ENCODE measurements around the gene MRPS16.
"Not testable (repeated sequence)": the region's sequence is repeated elsewhere in the genome, so short reads cannot be mapped to it uniquely, and the experiment has no call there.

MRPS16 gene

DNA sequence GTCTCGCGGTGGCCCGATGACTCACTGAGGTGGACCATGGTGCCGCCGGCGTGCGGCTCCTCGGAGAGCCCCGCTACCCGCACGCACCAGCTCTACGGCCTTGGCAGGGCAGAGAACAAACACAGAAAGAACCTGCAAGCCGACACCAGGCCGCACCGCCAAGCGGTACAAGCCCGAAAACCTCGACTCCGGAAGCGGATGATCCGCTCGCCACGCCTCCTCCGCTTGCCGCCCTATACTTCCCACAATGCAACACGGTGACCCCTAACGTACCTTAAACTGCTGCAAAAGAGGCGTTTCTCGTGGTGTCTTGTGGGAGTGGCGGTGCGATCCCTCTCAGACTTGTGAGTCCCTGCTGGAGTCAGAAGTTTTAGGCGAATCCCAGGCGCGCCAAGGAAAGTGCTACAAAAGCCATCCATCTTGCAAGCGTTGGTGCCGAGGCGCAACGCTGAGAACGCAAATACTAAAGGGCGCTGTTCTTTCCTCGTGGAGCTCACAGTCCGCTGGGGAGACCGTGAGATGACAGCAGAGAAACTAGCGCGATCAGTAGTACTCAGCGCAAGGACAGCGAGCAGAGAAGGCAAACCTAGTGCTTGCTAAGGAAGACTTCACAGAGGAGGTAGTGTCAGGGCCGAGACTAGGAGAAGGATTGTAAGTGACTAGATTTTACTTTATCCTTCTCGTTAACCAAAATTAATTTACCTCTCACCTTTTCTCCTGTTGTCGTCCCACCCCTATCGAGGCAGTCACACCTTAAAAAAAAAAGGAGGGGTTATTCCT, at the start of gene MRPS16:
TSS of gene MRPS16 (minus strand) at position 200 of the 780 bp plus-strand sequence. CDS start at position 38, 162 bp downstream.
- DNase-seq (ENCODE audit: low read depth) = peak; percentile 92

DNA sequence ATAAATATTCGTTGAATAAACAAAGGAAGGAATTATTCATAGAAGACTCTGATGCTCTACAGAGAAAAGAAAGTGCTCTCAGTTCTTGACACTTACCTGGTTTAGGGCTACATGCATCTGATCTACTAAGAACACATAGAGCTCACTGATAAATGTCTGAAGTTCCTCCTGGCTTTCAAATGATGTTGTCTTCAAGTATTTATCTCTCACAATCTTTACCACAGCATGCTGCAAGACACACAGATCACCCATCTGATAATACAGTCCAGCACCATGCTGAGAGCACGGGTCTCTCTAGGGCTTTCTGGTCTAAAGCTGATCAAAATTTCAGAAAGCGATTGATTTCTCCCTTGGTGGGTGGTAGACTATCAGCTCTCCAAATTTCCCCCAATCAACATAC, 44.5 kb upstream of the MRPS16 start:
- no peak for DNase-seq (ENCODE audit: low read depth)

DNA sequence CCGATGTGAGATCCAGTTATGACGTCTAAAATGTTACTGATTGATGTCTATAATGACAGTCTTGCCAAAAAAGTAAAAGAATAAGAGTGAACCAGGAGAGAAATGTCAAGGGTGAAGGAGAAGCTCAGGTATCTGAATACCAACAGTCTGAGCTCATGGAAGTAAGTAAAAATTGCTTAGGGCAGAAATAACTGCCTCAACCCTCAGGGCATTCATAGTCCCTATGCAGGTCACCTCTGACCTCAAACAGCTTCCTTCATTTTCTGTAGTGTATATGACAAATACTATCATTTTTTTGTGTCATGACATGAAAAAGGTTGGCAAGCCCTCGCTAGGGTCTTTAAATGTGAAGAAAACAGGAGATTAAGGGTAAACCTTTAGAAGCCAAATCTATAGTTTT, 41.0 kb upstream of the MRPS16 start:
- no peak for DNase-seq (ENCODE audit: low read depth)

DNA sequence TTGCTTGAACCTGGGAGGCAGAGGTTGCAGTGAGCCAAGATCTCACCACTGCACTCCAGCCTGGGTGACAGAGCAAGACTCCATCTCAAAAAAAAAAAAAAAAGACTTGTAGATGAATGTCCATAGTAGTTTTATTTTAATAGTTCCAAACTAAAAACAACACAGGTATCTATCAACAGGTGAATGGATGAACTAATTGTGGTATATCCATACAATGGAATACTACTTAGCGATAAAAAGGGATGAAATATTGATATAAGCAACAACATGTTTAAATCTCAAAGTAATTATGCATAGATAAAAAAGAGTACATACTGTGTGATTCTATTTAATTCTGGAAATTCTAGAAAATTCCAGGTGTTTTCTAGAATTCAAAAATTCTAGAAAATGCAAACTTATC, 37.5 kb upstream of the MRPS16 start:
- no peak for DNase-seq (ENCODE audit: low read depth)

DNA sequence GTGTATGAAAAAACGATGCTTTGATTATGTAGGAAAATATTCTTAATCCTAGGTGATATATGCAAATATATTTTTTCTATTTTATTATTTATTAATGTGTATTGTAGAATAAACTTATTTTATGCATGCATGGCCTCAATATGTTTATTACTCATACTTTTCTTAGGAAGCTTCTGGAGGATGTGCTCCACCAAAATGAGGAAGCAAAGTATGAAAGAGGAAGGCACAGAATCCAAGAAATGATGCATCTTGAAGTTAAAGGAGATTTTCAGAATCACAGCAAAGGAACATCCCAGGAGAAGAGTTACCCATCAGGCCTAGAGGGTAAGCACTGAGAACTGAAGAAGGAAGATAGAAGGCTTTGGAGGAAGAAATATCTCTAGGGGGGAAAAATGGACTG, 35.0 kb upstream of the MRPS16 start:
- DNase-seq (ENCODE audit: low read depth) = no peak

DNA sequence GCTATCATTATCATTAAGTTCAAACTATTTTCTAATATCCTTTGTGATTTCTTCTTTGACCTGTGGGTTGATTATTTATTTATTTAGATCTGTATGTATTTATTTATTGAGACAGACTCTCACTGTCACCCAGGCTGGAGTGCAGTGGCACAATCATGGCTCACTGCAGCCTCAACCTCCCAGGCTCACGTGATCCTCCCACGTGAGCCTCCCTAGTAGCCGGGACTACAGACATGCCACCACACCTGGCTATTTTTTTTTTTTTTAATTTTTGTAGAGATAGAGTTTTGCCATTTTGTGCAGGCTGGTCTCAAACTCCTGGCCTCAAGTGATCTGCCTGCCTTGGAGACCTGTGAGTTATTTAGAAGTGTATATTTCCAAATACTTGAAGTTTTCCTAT, 28.7 kb upstream of the MRPS16 start:
- no peak for DNase-seq (ENCODE audit: low read depth)

DNA sequence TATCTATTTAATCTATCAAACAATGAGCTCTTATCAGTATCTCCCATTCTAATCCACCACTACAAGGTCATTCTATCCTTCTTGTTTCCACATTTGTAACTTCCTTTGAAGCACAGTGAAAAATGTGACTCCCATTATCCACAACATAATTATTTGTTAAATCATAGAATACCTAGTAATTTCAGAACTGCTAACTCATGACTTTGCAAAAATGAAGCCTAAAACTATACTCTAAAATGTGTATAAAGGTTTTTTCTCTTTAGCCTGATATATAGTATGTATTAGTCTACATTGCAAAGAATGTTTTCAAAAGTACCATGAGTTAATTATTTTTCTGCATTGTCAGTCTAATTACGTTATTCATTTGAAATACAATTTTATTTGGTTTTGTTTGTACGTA, 12.0 kb upstream of the MRPS16 start:
- DNase-seq (ENCODE audit: low read depth) = no peak

DNA sequence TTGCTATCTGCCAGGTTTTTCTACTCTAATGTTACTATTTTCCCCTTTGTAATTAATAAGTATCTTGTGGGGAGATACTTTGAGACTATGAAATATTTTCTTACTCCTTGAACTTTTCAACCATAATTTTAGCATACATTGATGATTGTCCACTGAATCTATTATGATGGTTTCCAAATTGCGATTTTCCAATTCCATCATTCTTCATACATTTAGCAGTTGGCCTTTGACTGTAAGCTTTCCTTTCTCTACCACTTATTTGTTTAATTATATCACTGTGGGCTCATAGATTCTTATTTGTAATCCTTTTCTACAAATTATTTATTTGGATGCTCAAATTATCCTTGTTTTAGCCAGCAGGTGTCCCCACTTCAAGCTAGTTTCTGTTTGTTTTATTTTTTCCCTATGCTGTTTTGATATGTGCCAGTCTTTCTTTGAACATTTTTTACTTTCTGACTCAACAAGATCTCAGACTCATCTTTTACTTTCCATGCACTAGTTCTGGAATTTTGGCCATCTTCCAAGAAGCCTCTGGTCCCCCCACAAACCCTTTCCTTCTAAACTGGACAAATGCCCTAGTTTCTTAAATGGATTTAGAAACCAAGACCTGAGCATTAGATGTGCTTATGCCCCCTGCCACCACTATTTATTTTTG, 11.4 kb upstream of the MRPS16 start:
- DNase-seq (ENCODE audit: low read depth) = no peak

DNA sequence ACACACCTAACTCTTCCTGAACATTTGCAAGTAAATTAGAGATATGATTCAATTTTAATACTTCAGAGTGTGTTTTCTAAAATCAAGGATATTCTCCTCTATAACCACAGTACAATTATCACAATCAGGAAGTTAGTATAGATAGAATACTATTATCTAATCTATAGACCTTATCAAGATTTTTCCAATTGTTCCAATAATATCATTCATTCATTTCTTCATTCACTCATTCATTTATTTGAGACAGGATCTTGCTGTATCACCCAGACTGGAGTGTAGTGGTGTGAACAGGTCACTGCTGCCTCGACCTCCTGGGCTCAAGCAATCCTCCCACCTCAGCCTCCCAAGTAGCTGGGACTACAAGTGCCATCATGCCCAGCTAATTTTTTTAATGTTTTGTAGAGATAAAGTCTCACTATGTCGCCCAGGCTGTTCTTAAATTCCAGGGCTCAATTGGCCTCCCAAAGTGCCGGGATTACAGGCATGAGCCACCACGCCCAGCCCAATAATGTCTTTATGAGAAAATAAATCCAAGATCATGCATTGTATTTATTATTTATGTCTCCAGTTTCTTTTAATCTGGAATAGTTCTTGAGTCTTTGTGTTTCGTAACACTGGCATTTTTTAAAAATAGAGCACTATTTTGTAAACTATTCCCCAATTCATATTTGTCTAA, 10.6 kb upstream of the MRPS16 start:
- DNase-seq (ENCODE audit: low read depth) = no peak

DNA sequence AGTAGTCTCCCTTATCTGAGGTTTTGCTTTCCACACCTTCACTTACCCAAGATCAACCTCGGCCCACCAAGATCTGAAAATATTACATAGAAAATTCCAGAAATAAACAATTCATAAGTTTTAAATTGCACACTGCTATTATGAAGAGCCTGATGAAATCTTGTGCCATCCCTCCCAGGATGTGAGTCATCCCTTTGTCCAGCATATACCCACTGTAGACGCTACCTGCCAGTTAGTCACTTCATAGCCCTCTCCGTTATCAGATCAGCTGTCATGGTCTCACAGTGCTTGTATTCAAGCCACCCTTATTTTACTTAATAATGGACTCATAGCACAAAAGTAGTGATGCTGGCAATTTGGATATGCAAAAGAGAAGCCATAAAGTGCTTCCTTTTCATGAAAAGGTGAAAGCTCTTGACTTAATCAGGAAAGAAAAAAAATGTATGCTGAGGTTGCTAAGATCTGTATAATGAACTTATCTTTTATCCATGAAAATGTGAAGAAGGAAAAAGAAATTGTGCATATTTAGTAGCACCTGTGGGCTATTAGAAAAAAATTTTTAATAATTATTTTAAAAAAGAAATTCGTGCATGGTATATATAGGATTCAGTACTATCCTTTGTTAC, 9.8 kb upstream of the MRPS16 start:
- no peak for DNase-seq (ENCODE audit: low read depth)

DNA sequence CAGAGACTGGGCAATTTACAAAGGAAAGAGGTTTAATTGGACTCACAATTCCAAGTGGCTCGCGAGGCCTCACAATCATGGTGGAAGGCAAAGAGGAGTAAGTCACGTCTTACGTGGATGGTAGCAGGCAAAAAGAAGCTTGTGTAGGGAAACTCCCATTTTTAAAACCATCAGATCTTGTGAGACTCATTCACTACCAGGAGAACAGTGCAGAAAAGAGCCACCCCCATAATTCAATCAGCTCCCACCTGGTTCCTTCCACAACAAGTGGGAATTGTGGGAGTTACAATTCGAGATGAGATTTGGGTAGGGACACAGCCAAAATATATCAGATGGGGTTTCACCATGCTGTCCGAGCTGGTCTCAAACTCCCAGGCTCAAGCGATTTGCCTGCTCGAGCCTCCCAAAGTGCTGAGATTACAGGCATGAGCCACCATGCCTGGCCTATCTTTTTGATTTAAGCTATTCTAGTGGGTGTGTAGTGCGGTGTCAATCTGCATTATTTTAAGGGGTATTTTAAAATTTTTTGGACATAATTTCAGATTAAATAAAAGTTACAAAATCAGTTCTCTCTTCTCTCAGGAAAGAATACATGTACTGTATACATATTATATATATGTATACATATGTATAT, 9.0 kb upstream of the MRPS16 start:
- no peak for DNase-seq (ENCODE audit: low read depth)

DNA sequence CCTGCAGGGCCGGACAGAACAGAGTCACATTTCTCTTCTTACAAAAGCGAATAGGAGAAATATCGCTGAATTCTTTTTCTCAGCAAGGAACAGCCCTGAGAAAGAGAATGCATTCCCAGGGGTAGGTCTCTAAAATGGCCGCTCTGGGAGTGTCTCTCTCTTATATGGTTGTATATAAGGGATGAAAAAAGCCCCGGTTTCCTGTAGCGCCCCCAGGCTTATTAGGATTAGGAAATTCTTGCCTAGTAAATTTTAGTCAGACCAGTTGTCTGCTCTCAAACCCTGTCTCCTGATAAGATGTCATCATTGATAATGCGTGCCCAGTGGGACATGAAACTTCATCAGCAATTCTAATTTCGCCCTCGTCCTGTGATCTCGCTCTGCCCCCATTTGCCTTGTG, 6.2 kb upstream of the MRPS16 start:
- not testable (repeated sequence) for DNase-seq (ENCODE audit: low read depth)

DNA sequence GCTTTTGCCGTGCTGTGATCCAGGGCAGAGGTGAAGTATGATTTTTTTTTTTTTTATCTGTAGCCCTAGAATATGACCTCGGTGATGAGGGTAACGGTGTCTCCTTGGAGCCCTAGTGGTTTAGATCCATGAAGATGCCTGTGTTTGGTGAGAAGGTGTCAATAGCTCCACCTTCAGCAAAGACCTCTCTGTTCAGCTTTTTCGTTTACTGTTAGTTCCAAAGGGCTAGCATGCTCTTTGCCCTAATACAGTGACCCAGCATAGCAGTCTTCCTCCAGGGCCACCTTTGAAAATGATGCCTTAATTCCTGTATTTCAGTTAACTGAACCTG, 746 bp upstream of the MRPS16 start:
- DNase-seq (ENCODE audit: low read depth) = no peak

DNA sequence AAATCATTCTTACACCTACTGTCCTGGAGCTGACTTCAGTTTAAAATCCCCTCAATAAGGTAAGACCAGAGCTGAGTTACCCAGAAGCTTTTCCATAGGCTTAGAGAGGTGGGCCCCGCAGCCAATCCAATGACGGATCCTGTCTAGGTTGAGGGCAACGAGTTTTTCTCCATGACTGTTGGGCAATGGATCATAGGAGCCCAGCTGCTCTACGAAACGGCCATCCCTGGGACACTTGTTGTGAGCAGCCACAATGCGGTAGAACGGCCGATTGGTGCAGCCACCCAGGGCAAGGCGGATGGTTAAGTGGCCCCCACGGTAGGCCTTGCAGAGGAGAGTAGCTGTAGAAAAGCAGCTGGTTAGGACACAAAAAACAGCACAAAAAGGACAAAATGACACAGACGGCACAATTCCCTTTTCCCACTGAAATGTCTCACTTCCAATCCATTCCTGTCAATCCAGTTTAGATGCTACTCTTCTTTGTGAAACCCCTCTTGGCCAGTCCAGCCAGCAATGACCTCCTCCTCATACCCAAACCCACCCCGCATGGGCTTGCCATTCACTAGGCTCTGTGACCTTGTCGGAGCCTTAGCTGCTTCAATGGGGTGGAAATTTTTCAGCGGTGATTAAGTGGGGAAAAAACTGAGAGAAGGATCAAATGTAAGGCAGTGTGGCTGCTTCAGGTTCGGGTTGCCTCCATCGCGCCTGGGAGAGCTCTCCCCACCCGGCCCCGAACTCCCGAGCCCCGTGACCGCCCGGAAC, 580 bp downstream of the MRPS16 start:
- DNase-seq (ENCODE audit: low read depth) = no peak

DNA sequence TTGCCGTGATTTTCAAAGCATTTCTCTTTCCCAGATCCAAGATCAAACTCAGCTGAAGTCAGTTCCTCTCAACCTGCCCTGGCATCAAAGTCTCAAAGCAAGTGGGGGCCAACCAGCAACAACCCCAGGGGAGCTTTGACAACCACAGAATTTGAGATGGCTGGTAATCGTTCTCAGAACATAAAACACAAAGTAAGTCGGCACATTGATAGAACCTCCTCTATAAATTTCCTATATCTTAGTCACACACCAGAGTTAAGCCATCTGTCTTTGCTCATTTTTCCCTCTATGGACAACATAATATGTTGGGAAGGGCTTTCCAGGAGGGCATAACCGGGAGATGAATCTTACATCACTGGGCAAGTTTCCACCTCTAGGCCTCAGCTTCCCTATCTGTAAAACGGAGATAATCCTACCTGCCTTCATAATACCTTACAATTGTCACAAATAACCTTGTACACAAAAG, 4.2 kb downstream of the MRPS16 start:
- DNase-seq (ENCODE audit: low read depth) = no peak

DNA sequence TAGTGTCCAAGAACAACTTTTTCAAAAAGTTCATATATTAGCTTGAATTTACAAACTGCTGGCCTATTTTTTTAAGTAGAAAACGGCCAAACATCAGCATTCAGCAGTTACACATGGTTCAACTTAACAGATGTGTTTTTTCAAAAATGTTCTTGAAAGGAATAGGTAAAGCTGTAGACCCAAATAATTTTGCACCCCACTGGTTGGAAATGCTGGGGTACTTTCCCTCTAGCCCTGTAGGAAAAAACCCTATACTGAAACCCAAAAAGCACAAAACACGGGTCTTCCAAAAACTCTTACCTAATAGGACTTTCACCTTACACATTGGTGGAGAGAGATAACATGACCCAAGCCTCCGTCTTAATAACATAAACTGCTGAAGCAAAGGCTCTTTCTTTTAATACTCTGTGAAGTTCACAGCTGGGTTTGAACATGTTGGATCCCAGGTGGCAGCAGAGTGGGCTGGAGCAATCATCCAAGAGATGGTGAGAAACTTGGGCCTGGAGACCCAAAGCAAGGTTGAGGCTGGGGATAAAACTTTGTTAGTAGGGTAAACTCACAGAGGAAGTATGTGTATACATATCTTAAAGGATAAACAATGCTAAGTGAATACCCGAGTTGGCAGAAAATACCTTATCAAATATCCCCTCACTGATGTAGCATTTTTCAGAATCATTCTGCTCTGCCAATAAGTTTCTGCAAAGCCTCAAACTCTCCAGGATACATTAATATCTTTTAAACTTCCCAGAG, 4.8 kb downstream of the MRPS16 start:
- DNase-seq (ENCODE audit: low read depth) = no peak

DNA sequence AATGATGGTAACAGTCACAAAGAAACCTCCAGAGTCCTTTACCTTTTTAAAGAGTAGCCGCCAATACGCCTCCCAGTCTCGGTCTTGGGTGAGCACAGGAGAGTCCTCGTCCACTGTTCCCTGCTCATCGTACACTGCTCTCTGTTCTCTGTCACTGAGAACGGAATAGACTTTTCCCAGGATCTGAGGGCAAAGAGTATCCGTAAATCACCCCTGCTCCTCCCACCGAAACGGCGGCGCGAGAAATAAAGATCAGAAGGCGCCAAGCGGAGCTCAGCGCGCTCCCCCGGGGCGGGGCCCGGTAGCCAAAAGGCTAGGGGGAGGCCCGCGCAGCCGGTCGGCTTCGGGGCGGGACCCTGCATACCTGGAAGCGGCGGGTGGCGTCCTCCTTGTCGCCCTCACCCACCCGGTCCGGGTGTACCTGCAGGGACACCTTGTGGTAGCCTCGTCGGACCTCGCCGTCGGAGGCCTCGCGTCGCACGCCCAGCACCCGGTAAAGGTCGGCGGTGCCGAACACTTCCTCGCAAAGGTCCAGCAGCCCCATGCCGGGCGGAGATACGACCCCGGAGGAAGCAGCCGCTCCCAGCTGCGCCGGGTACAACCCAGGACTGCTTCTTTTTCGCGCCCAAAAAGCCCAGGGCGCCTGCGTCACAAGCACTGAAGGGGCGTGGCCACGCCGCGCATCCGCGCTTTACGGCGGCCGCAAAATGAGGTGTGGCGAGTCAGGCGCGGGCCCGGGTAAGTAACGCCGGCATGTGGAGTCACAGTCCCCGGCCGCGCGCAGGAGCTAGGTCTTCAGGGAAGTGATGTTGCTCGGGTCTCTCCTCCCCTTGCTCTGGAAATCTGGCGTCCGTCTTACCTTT, 5.6 kb downstream of the MRPS16 start, which contains the start of gene DNAJC9:
TSS of gene DNAJC9 (minus strand) at position 610 of the 863 bp plus-strand sequence. CDS start at position 544, 66 bp downstream.
- DNase-seq (ENCODE audit: low read depth) = peak; percentile 98

DNA sequence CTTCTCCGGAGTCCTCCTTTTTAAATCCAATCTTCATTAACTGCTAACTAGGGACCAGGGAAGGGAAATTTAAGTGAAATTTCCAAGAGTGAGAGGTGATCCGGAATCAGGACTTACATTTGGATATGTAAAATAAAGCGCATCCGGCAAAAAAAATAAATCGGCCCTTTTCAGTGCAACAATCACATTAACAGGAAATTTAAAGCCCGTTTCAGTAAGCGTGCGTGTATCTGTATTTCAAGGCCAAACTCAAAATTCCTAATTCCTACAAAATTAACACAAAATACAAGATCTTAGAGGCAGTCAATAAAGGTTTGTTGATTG, 6.2 kb downstream of the MRPS16 start:
- DNase-seq (ENCODE audit: low read depth) = no peak

DNA sequence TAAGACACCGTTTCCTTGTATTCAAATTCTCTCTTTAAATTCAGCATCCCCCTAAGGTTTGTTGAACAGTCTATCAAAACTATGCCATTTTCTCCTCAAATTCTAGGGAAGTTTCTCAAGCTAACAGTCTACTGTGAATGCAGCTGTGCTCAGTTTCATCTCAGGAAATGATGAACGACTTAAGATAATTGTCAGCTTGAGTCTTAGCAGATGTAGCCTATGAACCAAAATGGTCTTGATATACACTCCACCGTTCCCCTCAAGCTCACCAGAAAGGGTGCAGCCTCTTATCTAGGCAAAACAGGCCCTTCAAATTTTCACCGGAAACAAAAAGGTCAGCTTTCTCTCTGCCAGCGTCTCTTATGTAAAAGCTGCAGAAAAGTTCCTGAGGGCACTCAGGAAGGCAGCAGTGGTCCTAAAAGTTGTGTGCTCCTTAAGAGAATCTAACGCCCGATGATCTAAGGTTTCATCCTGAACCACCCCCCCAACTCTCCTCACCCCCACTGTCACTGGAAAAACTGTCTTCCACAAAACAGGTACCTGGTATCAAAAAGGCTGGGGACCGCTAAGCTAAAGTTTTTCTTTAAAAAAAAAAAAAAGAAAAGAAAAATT, 7.5 kb downstream of the MRPS16 start:
- no peak for DNase-seq (ENCODE audit: low read depth)

Data from activated T-cell treated with anti-CD3 and anti-CD28 coated beads for 24 hours (primary cell).